Calu3 (cell line): ENCODE data around the gene CRBN. TPM values are rescaled to one million over a fixed set of nuclear protein-coding genes. Genes with fewer than 3 reads are reported as not detected.

Experiments
- BruUV-seq: library from RNA; stranded (reverse); fragments of 400-500 nt; replicated peaks from 2 replicates; lab custom pipeline; 2021; lab: Mats Ljungman, UMichigan
- CTCF ChIA-PET: fragments of 300-600 bp; sonication (Branson Sonifier 250); formaldehyde crosslinking; loops from one replicate; lab custom pipeline; 2022; ENCODE audit warnings: antibody characterized with exemption; lab: Charles Lee
- DNase-seq: peaks from one replicate; pipeline ENCODE4 v3.0.0; 2022
- H3K27ac Mint-ChIP-seq: one replicate; pipeline ENCODE4 v1.8.0; 2022; ENCODE audit warnings: mixed read lengths; ENCODE audit not compliant: unreplicated experiment
- H3K27me3 Mint-ChIP-seq: one replicate; pipeline ENCODE4 v1.8.0; 2022; ENCODE audit warnings: mixed read lengths; ENCODE audit not compliant: unreplicated experiment
- H3K36me3 Mint-ChIP-seq: one replicate; pipeline ENCODE4 v1.8.0; 2022; ENCODE audit warnings: mild to moderate bottlenecking, moderate library complexity, mixed read lengths; ENCODE audit not compliant: insufficient read depth, unreplicated experiment
- H3K4me1 Mint-ChIP-seq: one replicate; pipeline ENCODE4 v1.8.0; 2022; ENCODE audit warnings: mild to moderate bottlenecking, low read depth, mixed read lengths; ENCODE audit not compliant: unreplicated experiment
- H3K4me3 Mint-ChIP-seq: one replicate; pipeline ENCODE4 v1.8.0; 2022; ENCODE audit warnings: mild to moderate bottlenecking, low read depth, moderate library complexity, mixed read lengths; ENCODE audit not compliant: unreplicated experiment
- H3K9me3 Mint-ChIP-seq: one replicate; pipeline ENCODE4 v1.8.0; 2022; ENCODE audit warnings: low read depth, mixed read lengths; ENCODE audit not compliant: unreplicated experiment
- CTCF ChIP-seq: fragments of 200-600 bp; IDR thresholded peaks from one replicate; pipeline ENCODE4 v1.8.0; 2022; ENCODE audit warnings: antibody characterized with exemption; ENCODE audit not compliant: unreplicated experiment
- intact Hi-C: fragments of 100-400 bp; cut with micrococcal nuclease; formaldehyde crosslinking; loops from one replicate; pipeline ENCODE4 v1.10.0; 2022; ENCODE audit not compliant: unreplicated experiment
- total RNA-seq: library from RNA; stranded (reverse); gene quantifications from 2 replicates; pipeline ENCODE4 v1.2.3, GENCODE V29; 2022

Gene CRBN
- total RNA-seq, 1 experiment from 2014 or later: 31.6 TPM

- H3K36me3 Mint-ChIP-seq: no peaks in the 10 kb centered on the region
- no peak overlapping the region for H3K27ac Mint-ChIP-seq
- H3K4me1 Mint-ChIP-seq: peaks cover 12% of the 10 kb centered on the region
- CTCF ChIA-PET: interaction anchor here (0.6 kb wide), 1 partner anchor 1631 kb away, joined by 4 read pairs; no protein-coding TSS in a partner anchor
- no peak overlapping the region for H3K4me3 Mint-ChIP-seq
- DNase-seq: no peak
- H3K9me3 Mint-ChIP-seq: peaks cover 3% of the 10 kb centered on the region
- intact Hi-C loops: no loop called here
- peaks cover 39% of the 10 kb centered on the region for H3K27me3 Mint-ChIP-seq
- BruUV-seq: no TSS peak
- no peak for TF ChIP-seq CTCF
These were observed 12.8 kb upstream of the CRBN start for GRCh38 chr3:3192286-3192675.

GRCh38 chr3:3191675-3192285, 12.3 kb upstream of the CRBN start:
- DNase-seq: peak; percentile 6
- Mint-ChIP-seq H3K4me1 (peaks cover 12% of the 10 kb centered on the region), H3K27ac (no peak overlapping the region), H3K4me3 (no peak overlapping the region), H3K36me3 (no peaks in the 10 kb centered on the region), H3K9me3 (peaks cover 3% of the 10 kb centered on the region), H3K27me3 (peaks cover 39% of the 10 kb centered on the region)
- no peak for TF ChIP-seq CTCF
- CTCF ChIA-PET: no interaction called here
- intact Hi-C loops: no loop called here
- BruUV-seq: no TSS peak

GRCh38 chr3:3189961-3190360, 10.5 kb upstream of the CRBN start:
- BruUV-seq: no TSS peak
- Mint-ChIP-seq H3K27ac (no peak overlapping the region), H3K4me3 (no peak overlapping the region), H3K4me1 (peaks cover 12% of the 10 kb centered on the region), H3K36me3 (no peaks in the 10 kb centered on the region), H3K27me3 (peaks cover 31% of the 10 kb centered on the region), H3K9me3 (peaks cover 3% of the 10 kb centered on the region)
- CTCF ChIA-PET: no interaction called here
- intact Hi-C loops: no loop called here
- no peak for DNase-seq
- TF ChIP-seq CTCF: no peak

- no TSS peak for BruUV-seq
- H3K27ac Mint-ChIP-seq: no peak overlapping the region
- CTCF ChIA-PET: no interaction called here
- H3K36me3 Mint-ChIP-seq: no peaks in the 10 kb centered on the region
- H3K9me3 Mint-ChIP-seq: peaks cover 3% of the 10 kb centered on the region
- intact Hi-C loops: no loop called here
- DNase-seq: no peak
- peaks cover 12% of the 10 kb centered on the region for H3K4me1 Mint-ChIP-seq
- peaks cover 29% of the 10 kb centered on the region for H3K27me3 Mint-ChIP-seq
- TF ChIP-seq CTCF: no peak
- H3K4me3 Mint-ChIP-seq: no peak overlapping the region
These were observed 9.7 kb upstream of the CRBN start for GRCh38 chr3:3189102-3189727.
